ENCODE data around the gene CALM1. TPM values are rescaled to one million over a fixed set of nuclear protein-coding genes. Genes with fewer than 3 reads are reported as not detected.

CALM1 gene
- total and polyA plus RNA-seq, 2 donors (not counting 3 experiments of a cell fraction or from before 2014, with no cell fraction given) = 476 to 731 TPM

DNA sequence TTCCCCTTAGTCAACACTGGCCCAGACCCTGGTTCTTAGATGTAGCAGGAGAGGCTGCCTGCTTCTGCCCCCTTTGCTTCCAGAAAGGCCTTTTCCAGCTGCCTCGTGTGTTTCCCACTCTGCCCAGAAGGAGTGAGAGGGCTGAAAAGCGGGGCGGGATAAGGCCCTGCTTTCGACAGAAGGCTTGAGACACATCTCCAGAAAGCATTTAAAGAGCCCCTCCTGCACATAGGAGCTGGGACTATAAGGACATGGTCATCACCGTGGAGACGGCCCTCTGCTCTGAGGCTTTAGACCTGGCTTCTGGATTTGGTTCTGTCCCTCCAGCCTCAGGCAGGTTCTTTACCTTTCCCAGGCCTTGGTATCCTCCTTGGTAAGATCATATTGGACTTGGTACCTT lies 11.9 kb downstream of the CALM1 start:
- TSS peak; percentile 97 for BruUV-seq (replicated peaks)
- peaks cover 12 to 24% of the 10 kb centered on the region in 2 experiments for H3K36me3 ChIP-seq (ENCODE audit: control insufficient read depth in 2 of 2, extremely low read depth in 1 of 2, insufficient read depth in 2 of 2, low read length in 2 of 2)
- dilution Hi-C loops (cut with MboI; ENCODE audit: extremely low pct_ligation_motif_present, low sequenced_read_pairs) = no loop called here
- peak overlapping the region; percentile 14 for H3K4me2 ChIP-seq (ENCODE audit: insufficient read depth, low read length)
- peaks cover 37% of the 10 kb centered on the region for H3K4me1 ChIP-seq (ENCODE audit: control insufficient read depth, extremely low read depth, insufficient read depth, low read length)
- ChIA-PET CTCF (interaction anchor here (0.9 to 3.7 kb wide), 12 partner anchors 8 to 764 kb away, joined by 3 to 37 read pairs (median 4); no protein-coding TSS in a partner anchor), POLR2A (interaction anchor here (0.6 to 3.7 kb wide), 5 partner anchors 8 to 765 kb away, joined by 3 to 37 read pairs (median 6); partner anchors contain the start of gene CALM1)
- no peaks in the 10 kb centered on the region for H4K20me1 ChIP-seq (replicated peaks; ENCODE audit: control insufficient read depth, extremely low read depth, insufficient read depth, low read length)
- intact Hi-C loops (cut with micrococcal nuclease) = loop anchor here (1.0 to 5.0 kb wide), 7 partner anchors 9 to 444 kb away; no protein-coding TSS in a partner anchor
- FAIRE-seq (no peak), DNase-seq (ENCODE audit: low read depth, low spot score) (no peak)
- H3K9me1 ChIP-seq (replicated peaks; ENCODE audit: control insufficient read depth, extremely low read depth, insufficient read depth, low read length) = no peaks in the 10 kb centered on the region
- no peak overlapping the region for H3K4me3 ChIP-seq (replicated peaks in 1 of 3; ENCODE audit: insufficient read depth in 1 of 3, low read depth in 1 of 3, low read length in 3 of 3)
- peak overlapping the region; percentile 66 for H3K9ac ChIP-seq (replicated peaks; ENCODE audit: extremely low read depth, insufficient read depth, low read length)
- no peaks in the 10 kb centered on the region for H3K9me3 ChIP-seq (replicated peaks; ENCODE audit: control insufficient read depth, insufficient read depth, low read length)
- no peak overlapping the region for H2AFZ ChIP-seq (ENCODE audit: low read depth, low read length)
- no peaks in the 10 kb centered on the region for H3K79me2 ChIP-seq (ENCODE audit: control insufficient read depth, insufficient read depth, low read length)
- TF ChIP-seq GATA2 (IDR thresholded peaks at IDR 0.05; ENCODE audit: insufficient read depth, insufficient read length, low read depth, low read length) = no peak
- no peak for TF ChIP-seq EZH2 (IDR thresholded peaks at IDR 0.05; ENCODE audit: borderline replicate concordance, low read depth, low read length, severe bottlenecking)
- no peak for TF ChIP-seq JUN (IDR thresholded peaks at IDR 0.05; ENCODE audit: borderline replicate concordance, insufficient read depth, insufficient read length, low read depth)
- TF ChIP-seq POLR2AphosphoS5 (IDR thresholded peaks at IDR 0.05; ENCODE audit: insufficient read depth, low read depth, low read length) = no peak
- TF ChIP-seq, protein P1, sequence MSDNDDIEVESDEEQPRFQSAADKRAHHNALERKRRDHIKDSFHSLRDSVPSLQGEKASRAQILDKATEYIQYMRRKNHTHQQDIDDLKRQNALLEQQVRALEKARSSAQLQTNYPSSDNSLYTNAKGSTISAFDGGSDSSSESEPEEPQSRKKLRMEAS (IDR thresholded peaks at IDR 0.05; ENCODE audit: insufficient read depth, insufficient read length) = no peak
- TF ChIP-seq FOS (IDR thresholded peaks at IDR 0.05; ENCODE audit: borderline replicate concordance, insufficient read depth, low read length) = no peak
- TF ChIP-seq, protein P2, sequence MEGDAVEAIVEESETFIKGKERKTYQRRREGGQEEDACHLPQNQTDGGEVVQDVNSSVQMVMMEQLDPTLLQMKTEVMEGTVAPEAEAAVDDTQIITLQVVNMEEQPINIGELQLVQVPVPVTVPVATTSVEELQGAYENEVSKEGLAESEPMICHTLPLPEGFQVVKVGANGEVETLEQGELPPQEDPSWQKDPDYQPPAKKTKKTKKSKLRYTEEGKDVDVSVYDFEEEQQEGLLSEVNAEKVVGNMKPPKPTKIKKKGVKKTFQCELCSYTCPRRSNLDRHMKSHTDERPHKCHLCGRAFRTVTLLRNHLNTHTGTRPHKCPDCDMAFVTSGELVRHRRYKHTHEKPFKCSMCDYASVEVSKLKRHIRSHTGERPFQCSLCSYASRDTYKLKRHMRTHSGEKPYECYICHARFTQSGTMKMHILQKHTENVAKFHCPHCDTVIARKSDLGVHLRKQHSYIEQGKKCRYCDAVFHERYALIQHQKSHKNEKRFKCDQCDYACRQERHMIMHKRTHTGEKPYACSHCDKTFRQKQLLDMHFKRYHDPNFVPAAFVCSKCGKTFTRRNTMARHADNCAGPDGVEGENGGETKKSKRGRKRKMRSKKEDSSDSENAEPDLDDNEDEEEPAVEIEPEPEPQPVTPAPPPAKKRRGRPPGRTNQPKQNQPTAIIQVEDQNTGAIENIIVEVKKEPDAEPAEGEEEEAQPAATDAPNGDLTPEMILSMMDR (IDR thresholded peaks at IDR 0.05; ENCODE audit: extremely low read depth in 1 of 2, insufficient read depth in 1 of 2, low read depth in 1 of 2, low read length in 2 of 2) = no peak
- no peak for TF ChIP-seq POLR2A (IDR thresholded peaks at IDR 0.05; ENCODE audit: low read depth, low read length)
- TF ChIP-seq MYC (IDR thresholded peaks at IDR 0.05; ENCODE audit: low read depth, low read length) = no peak
- no peaks in the 10 kb centered on the region for H3K27me3 ChIP-seq (ENCODE audit: control insufficient read depth in 2 of 2, insufficient read depth in 2 of 2, low read length in 2 of 2)
- peak overlapping the region; percentile 92 for H3K27ac ChIP-seq (ENCODE audit: insufficient read depth, low read depth, low read length)
